GM19468 (cell line): ENCODE data around the gene DDX1.
"Not testable (repeated sequence)": the region's sequence is repeated elsewhere in the genome, so short reads cannot be mapped to it uniquely, and the experiment has no call there.

Source experiments
- ATAC-seq: cut with Tn5 transposase; IDR thresholded peaks from one replicate; pipeline ENCODE4 v1.9.1; 2021; ENCODE audit warnings: mild to moderate bottlenecking, moderate library complexity, moderate number of reproducible peaks; ENCODE audit not compliant: unreplicated experiment; ENCODE audit errors: extremely low read depth

DDX1 gene

DNA sequence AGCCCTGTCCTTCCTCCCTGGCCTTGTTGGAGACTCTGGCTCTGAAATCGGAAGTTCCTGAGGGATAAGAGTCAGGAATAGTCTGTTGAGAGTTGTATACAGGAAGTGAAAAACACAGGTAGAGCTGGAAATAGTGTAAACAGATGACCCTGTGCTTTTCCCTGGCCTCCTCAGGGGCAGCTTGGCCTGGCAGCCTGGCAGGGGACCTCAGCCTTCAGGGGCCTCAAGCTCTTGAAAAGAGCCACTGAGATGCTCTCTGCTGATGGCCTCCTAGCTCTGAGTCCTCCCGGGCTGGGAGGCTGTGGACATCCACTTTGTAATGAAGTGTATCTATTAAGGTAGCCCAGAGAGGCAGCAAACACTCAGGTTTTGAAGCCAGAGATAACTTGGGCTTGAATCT is 79.3 kb downstream of the DDX1 start:
- ATAC-seq: no peak

DNA sequence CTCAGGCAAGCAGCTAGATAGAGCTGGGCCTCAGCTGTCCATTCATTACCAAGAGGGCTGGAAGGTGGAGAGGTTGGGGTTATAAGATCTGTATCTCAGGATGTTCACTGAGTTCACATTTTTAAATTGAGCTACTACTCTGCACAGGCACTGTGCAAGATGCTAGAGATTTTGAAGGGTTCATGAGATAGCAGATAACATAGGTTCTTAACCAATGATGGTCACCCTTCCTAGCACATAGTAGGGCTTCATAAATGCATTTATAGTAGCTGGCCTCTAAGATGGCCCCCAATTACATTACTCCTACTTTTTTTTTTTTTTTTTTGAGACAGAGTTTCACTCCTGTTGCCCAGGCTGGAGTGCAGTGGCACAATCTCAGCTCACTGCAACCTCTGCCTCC is 79.7 kb downstream of the DDX1 start:
- ATAC-seq: no peak

DNA sequence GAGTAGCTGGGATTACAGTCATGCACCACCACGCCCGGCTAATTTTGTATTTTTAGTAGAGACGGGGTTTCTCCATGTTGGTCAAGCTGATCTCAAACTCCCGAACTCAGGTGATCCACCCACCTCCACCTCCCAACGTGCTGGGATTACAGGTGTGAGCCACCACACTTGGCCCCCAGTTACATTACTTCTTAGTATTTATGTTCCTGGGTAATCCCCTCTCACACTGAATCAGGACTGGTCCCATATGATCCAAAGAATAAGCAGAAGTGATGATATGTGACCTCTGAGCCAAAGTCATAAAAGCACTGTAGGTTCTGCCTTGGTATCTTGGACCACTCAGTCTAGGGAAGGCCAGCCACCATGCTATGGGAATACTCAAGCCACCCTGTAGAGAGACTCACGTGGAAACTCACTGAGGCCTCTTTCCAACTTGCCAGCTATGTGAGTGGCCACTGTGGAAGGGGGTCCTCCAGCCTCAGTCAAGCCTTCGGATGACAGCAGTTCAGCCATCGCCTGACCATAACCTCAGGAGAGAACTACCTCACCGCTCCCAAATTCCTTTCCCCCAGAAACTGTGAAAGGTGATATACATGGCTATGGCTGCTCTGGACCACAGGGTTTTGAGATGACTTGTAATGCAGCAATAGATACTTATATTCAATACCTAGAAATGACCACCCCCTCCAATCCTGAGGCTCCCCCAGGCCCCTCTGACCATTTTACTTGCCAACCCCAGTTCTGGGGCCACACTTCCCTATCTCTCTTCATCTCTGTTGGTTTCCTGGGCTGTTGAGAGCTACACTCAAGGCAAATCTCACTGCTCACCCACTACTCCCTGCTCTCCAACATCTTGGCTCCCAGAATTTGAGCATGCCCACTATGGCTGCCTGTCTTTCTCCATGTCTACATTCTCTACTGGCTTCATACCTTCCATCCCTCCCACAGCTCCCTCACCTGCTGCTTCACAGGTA is 80.5 kb downstream of the DDX1 start:
- no peak for ATAC-seq

DNA sequence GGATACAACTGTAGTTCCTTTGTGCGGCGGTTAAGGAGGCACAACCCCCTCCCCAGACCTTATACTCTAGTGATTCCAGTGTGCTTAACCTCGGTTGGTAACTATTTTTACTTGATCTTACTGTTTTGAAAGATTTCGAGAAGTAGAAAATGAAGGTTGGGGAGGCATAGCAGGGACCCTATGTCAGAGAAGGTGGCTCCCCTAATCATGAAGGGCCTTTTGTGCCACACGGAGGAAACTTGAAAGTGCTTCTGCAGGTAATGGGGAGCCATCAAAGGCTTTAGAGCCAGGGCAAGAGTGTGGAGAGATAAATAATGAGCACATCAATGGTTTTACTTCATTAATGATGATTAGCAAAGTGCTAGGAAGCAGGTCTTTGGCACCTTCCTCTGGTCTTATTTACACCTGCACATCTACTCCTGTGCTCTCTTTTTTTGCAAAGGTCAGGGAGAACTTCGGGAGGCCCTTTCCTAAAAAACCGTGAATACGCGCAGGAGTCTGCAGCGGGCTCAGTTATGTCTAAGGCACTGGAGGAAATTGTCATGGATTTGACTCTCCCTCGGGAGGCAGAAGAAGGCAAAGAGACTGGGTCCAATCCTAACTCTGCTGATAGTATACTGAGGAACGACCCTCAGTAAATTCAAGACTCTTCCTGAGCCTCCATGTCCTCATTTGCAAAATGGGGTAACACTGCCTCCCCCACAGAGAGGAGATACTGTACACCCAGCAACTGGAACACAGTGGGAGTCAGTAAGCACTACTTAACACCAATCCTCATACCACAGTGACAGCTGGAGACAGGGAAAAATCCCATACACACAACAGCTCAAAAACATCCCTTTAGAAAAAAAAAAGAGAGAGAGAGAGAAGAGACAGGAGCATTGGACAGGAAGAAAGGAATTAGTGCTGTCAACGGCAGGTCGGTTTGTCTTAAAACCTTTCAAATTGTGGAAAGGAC is 81.6 kb downstream of the DDX1 start:
- no peak for ATAC-seq

DNA sequence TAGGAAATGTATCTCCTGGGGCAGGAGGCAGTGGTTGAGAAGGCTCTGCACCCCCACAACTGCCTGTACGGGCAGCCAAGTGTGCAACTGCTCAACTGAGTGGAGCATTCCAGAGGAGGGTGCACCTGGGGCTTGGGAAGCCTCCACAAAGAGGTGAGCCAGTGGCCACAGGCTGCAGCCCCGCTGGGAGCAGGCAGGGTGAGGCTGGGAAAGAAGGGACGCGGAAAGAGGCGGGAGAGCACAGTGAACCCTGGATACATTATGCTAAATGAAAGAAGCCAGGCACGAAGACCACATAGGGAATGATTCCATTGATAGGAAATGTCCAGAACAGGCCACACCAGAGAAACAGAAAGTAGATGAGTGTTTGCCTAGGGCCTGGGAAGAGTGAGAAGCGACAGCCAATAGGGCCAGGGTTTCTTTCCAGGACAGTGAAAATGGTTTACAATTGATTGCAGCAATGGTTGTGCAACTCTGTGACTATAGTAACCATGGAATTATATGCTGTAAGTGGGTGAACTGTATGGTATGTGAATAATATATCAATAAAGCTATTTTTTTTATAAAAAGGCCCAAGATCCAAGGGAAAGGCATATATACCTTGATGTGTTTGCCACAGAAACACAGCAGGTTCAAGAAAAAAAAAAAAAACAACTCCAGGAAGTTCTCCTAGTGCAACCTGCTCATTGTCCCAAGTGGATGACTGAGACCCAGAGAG is 82.4 kb downstream of the DDX1 start:
- no peak for ATAC-seq

GRCh38 chr2:15674637-15675455 is 83.2 kb downstream of the DDX1 start:
- no peak for ATAC-seq

GRCh38 chr2:15675456-15676195 is 84.0 kb downstream of the DDX1 start:
- no peak for ATAC-seq

DNA sequence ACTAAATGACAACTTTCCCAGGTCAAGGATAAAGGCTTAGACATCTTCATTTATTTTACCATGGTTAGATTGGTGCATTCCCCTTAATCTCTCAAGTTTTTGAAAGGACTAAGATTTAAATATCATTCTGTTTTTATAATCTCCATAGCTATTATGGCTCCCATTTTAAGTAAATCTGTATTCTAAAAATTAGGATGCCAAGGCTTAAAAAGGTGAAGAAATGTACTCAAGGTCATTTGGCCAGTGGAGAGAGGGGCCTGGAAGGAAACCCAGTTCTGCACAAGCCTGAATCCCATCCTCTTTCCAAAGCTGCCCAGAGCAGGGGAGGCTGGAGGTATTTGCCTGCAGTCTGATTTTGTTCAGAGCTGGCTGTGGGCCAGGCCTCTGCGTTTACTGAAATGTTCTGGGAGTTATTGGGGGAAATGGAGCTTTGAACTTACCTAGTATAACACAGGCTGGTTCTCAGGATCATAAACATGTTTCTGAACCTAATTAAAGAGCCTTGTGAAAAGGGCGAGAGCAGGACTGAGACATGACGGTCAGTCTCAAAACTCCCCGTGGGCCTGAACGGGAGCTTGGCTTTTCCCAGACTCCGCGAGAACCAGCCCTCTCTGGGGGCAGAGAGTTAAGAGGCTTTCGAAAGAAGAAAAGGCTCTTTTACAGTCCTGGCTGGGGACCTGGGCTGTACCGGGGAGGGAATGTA is 85.6 kb downstream of the DDX1 start:
- ATAC-seq: no peak

DNA sequence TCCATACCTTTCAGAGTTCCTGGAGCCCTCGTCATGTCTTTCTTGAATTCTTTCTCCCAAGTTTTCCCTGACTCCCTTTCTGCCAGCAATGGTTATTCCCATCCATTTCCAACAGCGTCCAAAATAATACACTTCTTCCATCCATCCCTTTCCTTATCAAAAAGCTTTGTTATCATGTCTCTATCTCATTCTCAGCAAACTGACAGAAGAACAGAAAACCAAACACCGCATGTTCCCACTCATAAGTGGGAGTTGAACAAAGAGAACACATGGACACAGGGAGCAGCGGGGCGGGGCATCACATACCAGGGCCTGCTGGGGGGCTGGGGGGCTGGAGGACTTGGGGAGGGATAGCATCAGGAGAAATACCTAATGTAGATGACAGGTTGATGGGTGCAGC is 86.7 kb downstream of the DDX1 start:
- no peak for ATAC-seq

GRCh38 chr2:15678909-15679308 is 87.2 kb downstream of the DDX1 start:
- no peak for ATAC-seq

DNA sequence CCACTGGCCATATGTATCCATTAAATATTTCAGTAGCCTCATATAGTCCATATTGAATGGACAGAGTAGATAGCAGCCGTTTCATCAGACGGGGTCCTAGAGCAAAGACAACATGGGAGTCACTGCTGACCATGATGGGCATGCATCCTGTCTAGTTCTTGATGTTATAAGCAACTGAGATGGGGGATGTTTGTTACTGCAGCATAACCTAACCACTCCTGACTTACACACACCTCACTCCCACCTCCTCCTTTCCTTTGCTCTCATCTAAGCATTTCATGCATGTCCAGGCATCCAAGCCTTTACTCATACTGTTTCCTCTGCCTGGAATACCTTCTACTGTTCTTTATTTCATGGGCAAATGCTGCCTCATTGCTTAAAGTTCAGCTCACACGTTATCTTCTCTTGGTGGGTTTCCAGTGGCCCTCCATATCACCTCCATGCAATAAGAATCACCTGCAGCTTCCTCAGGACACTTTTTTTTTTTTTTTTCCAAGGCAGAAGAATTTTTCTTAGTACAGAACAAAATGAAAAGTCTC is 87.8 kb downstream of the DDX1 start:
- no peak for ATAC-seq

GRCh38 chr2:15680132-15680531 is 88.5 kb downstream of the DDX1 start:
- not testable (repeated sequence) for ATAC-seq
